NCI-H524 (cell line): Measurements from ENCODE around the gene ASCC1.
A peak's percentile ranks its signal among the peaks of the same experiment; 100 is the strongest.

Experiments used
- DNase-seq, 2 experiments: peaks; one replicate each; lab custom pipeline; 2025; lab: John Stamatoyannopoulos, UW

ASCC1 gene

GRCh38 chr10:72098836-72099599 lies 117.1 kb downstream of the ASCC1 start:
- no peak for DNase-seq

- DNase-seq, result no peak
These were observed 117.7 kb downstream of the ASCC1 start for GRCh38 chr10:72098301-72098835.

GRCh38 chr10:72097448-72098300 lies 118.4 kb downstream of the ASCC1 start:
- DNase-seq, result no peak

- no peak for DNase-seq
These were observed 119.7 kb downstream of the ASCC1 start for GRCh38 chr10:72096115-72097000.

GRCh38 chr10:72095195-72095594 lies 120.9 kb downstream of the ASCC1 start:
- DNase-seq, result no peak

- DNase-seq, result no peak
These were observed 121.5 kb downstream of the ASCC1 start for GRCh38 chr10:72094574-72094973.

- DNase-seq, result no peak
These were observed 122.6 kb downstream of the ASCC1 start for GRCh38 chr10:72093450-72093849.

GRCh38 chr10:72092987-72093386 lies 123.1 kb downstream of the ASCC1 start:
- no peak for DNase-seq

GRCh38 chr10:72092171-72092924 lies 123.7 kb downstream of the ASCC1 start:
- DNase-seq, result no peak

GRCh38 chr10:72090326-72090725 lies 125.8 kb downstream of the ASCC1 start:
- DNase-seq, result no peak

- DNase-seq, result no peak
These were observed 126.5 kb downstream of the ASCC1 start for GRCh38 chr10:72089618-72090017.

GRCh38 chr10:72088889-72089575 lies 127.0 kb downstream of the ASCC1 start:
- peak; percentile 37 to 78 for DNase-seq

- no peak for DNase-seq
These were observed 127.8 kb downstream of the ASCC1 start, which contains the start of gene SPOCK2 for GRCh38 chr10:72087969-72088888. TSS of gene SPOCK2 (minus strand) at chr10:72088551. CDS start at chr10:72088328, 223 bp downstream.

GRCh38 chr10:72087392-72087968 lies 128.6 kb downstream of the ASCC1 start:
- DNase-seq, result no peak

GRCh38 chr10:72086466-72087391 lies 129.3 kb downstream of the ASCC1 start:
- no peak for DNase-seq

GRCh38 chr10:72085864-72086465 lies 130.1 kb downstream of the ASCC1 start:
- no peak for DNase-seq

GRCh38 chr10:72085166-72085565 lies 130.9 kb downstream of the ASCC1 start:
- DNase-seq, result peak; percentile 50 to 63
